GM18858 (cell line): Measurements from ENCODE around the gene GUSB.
"Not testable (repeated sequence)": the region's sequence is repeated elsewhere in the genome, so short reads cannot be mapped to it uniquely, and the experiment has no call there.

Experiments
- ATAC-seq: cut with Tn5 transposase; IDR thresholded peaks from one replicate; pipeline ENCODE4 v1.9.1; 2021; ENCODE audit not compliant: unreplicated experiment

GUSB gene

DNA sequence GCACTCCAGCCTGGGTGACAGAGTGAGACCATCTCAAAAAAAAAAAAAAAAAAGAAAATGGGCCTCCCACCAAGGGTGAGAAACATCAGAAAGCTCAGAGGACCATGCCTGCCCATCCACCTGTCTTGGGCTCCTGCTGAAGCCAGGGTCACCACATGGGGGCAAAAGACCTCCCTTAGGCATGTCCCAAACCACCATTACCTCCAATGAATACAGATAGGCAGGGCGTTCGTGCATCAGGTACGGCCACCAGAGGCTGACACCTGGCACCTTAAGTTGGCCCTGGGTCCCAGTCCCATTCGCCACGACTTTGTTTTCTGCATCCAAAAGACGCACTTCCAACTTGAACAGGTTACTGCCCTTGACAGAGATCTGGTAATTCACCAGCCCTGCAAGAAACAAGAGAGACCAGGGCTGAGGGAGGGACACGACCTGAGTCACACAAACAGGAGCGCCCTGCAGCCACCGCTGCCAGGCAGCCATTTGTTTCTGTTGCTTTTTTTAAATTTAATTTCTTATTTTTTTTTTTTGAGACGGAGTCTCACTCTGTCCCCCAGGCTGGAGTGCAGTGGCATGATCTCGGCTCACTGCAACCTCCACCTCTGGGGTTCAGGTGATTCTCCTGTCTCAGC is 6.1 kb downstream of the GUSB start:
- no peak for ATAC-seq

DNA sequence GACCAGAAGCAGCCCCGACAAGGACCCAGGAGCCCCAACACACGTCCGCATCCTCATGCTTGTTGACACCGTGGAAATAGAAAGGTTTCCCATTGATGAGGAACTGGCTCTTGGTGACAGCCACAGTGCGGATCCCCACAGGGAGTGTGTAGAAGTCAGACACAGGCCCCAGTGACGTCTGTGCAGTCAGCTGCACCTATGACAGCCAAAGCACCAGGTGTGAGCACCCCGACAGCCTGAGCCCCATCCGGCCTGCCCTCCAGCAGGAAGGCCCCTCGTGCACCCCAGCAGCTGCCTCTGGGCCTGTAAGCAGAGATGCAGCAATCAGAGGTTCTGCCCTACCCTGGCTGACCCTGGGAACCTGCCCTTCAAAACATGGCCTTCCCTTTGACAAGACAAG is 7.1 kb downstream of the GUSB start:
- ATAC-seq: no peak

DNA sequence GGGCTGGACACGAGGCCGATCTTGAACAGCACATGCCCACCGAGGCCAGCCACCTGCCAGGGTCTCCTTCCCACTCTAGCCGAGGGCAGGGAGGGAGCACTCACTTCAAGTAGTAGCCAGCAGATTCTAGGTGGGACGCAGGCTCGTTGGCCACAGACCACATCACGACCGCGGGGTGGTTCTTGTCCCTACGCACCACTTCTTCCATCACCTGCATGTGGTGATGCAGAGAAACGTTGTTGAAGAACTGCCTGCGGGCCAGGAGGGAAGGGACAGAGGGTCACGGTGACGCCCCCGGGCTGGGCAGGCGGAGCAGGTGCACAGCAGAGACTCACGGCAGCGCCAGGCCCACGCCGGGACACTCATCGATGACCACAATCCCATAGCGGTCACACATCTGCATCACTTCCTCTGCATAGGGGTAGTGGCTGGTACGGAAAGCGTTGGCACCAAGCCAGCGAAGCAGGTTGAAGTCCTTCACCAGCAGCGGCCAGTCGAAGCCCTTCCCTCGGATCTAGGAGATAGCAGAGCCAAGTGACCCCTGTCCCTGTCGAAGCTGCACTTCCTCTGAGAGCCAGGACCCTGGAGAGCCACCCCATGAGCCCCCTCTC is 7.7 kb downstream of the GUSB start:
- ATAC-seq: no peak

DNA sequence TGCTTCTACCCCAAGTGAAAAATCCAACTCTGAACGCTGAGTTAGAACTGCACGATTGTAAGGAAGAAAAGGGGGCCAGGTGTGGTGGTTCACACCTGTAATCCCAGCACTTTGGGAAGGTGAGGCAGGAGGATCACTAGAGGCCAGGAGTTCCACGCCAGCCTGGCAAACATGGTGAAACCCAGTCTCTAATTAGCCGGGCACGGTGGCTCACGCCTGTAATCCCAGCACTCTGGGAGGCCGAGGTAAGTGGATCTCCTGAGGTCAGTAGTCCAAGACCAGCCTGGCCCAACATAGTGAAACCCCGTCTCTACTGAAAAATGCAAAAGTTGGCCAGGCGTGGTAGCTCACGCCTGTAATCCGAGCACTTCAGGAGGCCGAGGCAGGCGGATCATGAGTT is 9.0 kb downstream of the GUSB start:
- no peak for ATAC-seq

DNA sequence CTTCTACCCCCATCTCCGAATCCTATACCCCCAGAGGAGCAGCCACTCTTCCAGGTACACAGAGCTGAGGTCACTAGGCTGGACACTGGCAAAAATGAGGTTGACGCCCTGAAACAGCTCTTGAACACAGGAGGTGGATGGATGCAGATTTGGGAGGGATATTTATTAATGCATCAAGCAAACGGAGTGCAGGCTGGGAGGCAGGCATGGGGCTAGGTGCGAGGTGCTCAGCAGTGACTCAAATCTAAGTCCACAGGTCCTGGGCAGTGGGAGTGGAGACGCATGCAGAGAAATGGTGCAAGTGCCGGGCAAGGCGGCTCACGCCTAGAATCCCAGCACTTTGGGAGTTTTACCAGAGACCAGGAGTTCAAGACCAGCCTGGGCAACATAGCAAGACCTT is 11.0 kb downstream of the GUSB start:
- no peak for ATAC-seq

DNA sequence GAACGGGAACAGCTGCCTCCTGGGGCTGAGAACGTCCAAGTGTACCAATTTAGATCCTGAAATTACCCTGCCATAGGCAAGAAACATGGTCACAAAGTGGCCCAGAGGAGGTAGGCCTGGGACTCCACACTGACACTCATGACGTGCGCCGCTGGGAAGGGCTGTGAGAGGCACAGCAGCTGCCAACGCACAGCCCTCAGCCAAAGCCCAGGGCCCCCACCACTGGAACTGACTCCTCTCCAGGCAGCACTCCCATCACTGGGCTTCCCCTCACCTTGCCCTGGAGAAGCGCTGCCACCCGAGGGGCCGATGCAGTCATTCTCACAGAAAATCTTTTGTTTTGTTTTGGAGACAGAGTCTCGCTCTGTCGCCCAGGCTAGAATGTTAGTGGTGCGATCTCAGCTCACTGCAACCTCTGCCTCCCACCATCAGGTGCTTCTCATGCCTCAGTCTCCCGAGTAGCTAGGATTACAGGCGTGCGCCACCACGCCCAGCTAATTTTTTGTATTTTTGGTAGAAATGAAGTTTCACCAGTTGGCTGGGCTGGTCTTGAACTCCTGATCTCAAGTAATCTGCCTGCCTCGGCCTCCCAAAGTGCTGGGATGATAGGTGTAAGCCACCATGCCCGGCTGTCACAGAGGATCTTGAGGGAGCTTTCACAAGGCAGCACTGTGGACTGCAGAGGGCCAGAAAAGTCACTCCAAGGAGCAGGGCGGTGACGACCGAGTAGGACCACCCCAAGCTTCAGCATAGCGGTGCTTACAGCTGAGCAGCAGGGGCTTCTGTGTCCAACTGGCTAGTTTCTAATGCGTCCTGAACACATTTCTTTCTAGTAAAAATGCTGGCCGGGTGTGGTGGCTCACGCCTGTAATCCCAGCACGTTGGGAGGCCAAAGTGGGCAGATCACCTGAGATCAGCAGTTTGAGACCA is 13.5 kb downstream of the GUSB start:
- ATAC-seq: no peak

DNA sequence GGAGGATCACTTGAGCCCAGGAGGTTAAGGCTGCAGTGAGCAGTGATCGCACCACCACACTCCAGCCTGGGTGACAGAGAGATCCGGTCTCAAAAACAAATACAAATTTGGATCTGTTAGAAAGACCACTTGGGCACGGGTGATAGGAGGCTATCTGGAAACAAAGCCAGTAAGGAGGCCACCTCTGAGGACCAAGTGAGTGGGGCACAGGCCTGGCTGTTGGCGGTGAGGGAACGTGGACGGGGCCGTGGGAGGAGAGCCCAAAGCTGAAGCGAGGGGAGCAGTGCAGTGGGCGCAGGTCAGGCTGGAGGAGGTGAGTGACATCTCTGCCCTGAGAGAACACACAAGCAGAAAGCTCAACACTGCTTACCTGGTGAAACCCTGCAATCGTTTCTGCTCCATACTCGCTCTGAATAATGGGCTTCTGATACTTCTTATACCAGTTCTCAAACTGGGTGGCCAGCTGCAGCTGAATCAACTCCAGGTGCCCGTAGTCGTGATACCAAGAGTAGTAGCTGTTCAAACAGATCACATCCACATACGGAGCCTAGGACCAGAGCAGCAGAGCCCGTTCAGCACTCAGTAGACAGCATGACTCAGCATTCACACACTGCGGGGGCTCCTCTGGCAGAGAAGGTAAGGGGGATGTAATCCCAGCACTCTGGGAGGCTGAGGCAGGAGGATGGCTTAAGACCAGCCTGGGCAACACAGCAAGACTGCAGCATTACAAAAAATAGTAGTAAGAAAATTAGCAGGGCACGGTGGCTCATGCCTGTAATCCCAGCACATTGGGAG is 14.5 kb downstream of the GUSB start:
- no peak for ATAC-seq

DNA sequence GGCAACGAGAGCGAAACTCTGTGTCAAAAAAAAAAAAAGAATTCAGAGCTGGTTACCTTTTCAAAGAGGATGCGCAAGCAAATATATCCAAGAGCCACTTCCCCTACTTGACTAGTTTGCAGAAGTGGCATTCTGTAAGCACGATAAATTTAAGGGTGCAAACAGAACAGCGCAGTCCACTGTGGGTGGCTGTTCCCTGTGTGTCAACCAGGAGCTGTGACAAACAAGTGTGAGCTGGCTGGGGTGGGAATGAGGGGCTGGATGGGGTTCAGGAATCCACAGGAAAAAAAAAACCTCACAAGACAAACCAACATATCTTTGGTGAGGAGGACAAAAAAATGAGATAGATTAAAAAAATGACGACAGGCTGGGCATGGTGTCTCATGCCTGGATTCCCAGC is 15.9 kb downstream of the GUSB start:
- ATAC-seq: no peak

DNA sequence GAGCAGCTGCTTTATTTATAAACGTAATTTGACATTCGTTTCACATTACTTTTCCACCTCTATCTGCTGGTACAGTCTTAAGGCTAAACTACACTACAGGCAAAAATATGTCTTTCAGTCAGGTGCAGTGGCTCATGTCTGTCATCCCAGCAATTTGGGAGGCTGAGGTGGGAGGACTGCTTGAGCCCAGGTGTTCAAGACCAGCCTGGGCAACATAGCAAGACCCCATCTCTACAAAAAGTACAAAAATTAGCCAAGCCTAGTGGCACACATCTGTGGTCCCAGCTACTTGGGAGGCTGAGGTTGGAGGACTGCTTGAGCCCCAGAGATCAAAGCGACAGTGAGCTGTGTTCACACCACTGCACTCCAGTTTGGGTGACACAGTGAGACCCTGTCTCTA is 17.3 kb downstream of the GUSB start:
- ATAC-seq: not testable (repeated sequence)

DNA sequence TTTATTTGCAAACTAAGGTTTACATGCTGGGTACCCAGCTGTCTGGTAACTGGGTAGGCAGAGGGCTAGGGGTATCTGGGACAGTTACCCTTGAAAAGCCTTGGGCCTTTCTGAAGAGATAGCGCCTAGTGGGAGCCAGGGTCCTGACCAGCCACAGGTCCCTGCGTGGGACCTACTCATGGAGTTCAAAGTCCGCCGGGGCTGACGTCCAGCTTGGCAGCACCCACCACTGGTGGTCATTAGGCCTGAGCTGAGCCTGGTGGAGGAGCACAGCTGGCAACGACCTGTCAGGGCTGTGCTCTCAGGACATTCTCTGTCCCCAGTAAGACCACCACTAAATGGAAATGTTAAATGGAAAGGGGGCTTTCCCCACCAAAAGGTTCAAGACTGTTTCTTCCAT is 20.0 kb downstream of the GUSB start:
- no peak for ATAC-seq

DNA sequence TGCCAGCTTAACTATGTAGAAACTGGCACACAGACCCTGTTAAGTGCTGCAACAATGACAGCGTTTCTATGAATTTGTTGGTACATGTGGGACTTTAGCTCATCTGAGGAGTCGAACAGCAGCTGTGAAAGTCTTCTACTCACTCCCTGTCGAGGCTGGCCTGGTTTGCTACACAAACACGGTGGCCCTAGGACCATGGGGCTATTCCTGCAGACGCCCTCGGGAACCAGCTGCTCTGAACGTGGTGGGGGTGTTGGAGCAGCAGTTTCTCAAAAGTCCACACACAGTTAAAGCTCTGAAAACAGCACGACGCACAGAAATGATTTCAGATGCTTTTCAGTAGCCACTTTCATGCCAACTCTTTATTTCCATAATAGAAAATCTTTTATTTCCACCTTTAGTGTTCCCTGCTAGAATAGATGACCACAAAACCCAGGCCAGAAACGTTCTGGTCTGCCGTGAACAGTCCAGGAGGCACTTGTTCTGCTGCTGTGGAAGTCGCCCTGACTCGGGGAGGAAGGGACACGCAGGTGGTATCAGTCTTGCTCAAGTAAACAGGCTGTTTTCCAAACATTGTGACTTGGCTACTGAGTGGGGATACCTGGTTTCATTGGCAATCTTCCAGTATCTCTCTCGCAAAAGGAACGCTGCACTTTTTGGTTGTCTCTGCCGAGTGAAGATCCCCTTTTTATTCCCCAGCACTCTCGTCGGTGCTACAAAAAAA is 21.5 kb downstream of the GUSB start:
- no peak for ATAC-seq

DNA sequence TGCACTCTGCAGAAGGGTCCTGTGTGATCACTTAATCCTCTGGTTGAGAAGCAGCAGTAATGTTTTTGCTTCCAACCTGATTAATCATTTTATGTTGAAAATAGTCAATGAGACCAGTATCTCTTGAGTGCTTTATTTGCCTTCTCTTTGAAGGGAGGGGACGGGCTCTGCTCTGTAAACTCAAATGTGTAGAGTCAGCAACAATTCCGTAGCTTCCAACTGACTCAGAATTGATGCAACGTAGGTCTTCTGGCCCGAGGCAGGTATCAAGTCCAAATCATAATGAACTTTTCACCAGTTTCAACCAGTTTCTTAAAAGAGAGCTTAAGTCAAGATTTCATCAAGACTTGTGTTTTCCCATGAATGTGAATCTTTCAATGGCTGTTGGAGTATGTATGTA is 26.3 kb downstream of the GUSB start:
- no peak for ATAC-seq

DNA sequence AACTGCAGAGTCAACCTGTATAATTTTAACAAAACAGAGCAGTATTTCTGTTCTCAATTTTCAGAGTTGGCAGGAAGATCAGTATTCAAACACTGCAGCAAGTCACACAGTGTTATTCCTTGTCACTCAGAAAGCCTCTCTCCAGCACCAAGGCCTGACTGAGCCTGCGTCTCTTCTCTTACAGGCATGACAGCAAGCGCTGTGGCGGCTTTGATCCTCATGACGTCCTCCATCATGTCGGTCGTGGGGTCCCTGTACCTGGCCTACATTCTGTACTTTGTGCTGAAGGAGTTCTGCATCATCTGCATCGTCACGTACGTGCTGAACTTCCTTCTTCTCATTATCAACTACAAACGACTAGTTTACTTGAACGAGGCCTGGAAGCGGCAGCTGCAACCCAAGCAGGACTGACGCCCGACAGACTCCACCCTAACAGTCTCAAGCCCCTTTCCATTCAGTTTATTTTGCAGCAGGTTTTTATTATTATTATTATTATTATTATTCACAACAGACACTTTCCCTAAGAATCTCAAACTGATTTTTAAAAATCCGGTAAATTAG is 28.0 kb downstream of the GUSB start:
- no peak for ATAC-seq

DNA sequence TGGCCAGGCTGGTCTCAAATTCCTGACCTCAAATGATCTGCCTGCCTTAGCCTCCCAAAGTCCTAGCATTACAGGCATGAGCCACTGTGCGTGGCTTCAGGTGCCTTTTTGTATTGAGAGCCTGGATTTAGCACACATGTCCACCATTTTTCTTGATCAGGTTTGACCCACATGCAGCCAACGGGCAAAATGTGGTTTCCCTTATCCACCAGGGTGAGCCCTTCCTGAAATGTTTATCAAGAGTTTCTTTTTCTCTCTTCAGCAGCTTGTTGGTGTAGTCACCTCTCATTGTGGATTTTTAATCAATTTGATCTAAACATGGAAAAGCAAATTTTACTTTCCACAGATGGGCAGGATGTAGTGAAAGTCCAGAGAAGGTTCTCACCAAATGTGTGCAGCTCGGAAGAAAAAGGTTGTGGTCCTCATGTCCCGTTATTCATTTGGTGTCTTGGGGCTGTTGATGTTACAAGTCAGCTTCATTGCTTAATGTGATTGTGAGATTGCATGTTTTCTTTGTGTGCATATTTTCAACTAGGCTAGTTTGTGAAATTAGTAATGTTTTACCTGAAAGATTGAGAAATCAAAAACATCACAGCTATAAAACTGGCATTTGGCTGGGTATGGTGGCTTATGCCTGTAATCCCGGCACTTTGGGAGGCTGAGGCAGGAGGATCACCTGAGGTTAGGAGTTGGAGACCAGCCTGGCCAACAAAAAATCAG is 28.9 kb downstream of the GUSB start:
- no peak for ATAC-seq

DNA sequence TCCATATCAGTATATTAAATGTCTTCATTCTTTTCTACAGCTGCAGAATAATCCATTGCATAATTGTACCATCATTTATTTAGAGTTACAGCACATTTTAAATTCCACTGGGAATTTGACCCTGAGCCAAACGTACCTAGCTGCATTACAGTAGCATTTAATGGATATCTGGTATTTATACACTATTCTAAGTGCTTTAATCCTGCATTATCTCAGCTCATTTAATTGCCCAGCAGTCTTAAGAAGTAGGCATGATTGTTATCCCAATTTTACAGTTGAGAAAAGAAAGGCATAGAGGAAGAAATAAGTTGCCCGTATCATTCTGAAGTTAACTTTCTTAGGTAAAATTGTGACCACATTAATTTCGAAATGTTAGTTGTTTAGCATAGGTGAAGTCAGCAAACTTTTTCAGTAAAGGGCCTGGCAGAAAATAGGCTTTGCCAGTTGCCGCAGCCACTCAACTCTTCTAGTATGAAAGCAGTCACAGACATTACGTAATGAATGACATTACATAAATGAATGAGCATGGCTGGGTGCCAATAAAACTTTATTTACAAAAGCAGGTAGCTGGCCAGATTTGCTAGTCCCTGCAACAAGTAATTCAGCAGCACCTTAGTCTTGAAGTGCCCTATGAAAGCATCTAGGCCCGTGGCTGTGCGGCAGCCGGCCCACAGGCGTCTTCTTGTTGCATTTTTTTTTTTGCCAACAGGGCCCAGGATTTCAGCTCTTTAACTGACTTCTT is 30.0 kb downstream of the GUSB start:
- ATAC-seq: no peak

DNA sequence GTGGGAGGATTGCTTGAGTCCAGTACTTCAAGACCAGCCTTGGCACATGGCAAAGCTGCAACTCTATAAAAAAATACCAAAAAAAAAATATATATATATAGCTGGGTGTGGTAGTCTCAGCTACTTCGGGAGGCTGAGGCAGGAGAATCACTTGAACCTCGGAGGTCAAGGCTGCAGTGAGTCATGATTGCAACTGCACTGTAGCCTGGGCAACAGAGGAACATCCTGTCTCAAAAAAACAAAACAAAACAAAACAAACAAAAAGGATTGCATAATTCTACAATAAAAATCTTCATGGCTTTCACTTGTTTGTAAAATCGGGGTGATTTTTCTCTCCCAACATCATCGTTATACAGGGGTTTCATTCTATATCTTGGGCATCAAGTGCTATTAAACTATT is 35.1 kb downstream of the GUSB start:
- ATAC-seq: no peak

DNA sequence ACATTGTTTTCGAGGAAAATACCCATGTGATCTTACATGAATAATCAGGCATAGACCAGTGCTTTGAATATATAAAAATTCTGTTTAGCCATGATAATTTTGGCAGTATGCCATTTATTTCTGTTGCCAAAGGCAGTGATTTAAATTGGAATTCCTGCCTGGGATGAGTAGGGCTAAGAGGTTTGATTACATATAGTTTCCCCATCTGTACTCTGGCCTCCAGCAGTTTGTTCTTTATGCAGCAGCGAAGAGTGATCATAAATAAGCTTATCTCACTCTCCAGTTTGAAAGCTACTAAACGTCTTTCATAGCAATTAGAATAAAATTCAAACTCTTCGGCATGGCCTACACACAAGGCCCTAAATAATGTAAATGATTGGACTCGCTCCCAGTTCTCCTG is 36.2 kb downstream of the GUSB start:
- ATAC-seq: not testable (repeated sequence)

DNA sequence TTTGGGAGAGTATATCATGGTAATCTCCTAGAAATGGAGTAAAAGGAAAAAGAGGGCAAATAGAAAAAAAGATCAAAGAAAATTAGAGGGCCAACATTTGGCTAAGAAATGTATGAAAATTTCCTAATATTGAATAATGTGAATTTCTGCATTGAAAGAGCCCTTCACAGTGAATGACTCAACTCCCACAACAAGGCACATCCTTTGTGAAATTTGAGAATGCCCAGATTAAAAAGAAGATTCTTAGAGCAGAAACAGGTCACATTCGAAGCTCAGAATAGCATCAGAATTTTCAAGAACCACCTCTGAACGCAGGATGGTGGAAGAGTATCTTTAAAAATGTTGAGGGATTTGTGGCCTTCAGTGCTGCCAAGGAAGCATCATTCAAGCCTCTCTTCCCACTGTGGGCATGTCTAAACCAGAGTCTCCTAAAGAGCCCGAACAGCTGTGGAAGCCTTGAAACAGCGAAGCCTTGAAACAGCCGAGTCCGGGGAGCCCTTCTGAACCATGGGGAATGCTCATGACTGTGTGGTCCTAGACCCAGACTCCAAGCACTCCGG is 43.6 kb downstream of the GUSB start:
- no peak for ATAC-seq

DNA sequence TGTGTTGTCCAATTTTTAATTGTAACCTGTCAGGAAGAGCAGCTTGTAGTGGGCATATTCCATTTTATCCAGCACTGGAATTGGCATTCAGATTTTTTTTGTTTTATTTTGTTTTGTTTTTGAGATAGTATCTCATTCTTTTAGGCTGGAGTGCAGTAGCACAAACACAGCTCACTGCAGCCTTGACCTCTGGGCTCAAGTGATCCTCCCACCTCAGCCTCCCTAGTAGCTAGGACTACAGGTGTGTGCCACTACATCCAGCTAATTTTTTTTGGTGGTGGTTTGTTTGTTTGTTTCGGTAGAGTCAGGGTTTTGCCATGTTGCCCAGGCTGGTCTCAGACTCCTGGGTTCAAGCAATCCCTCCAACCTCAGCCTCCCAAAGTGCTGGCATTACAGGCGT is 44.7 kb downstream of the GUSB start:
- no peak for ATAC-seq
